ENCODE results near the gene FGD2. TPM values are rescaled to one million over a fixed set of nuclear protein-coding genes. Genes with fewer than 3 reads are reported as not detected.

FGD2 gene
- total and polyA plus RNA-seq, 9 of the 15 experiments (the other 6 are each of a cell fraction or from before 2014, with no cell fraction given): 0.09 TPM; not detected in 8

GRCh38 chr6:36985417-36985807, 20.0 kb upstream of the FGD2 start (continued):
- TF ChIP-seq CTCFL (IDR thresholded peaks at IDR 0.05; ENCODE audit: borderline replicate concordance, insufficient read depth, low read depth, low read length, poor library complexity, severe bottlenecking): no peak
- TF ChIP-seq ZNF41 (CRISPR knock-in tag; conservative IDR thresholded peaks at IDR 0.05): no peak
- TF ChIP-seq IRF2 (CRISPR knock-in tag; IDR thresholded peaks at IDR 0.05): no peak
- no peak for TF ChIP-seq GABPB2 (CRISPR knock-in tag; conservative IDR thresholded peaks at IDR 0.05)
- no peak for TF ChIP-seq SFPQ (IDR thresholded peaks at IDR 0.05; ENCODE audit: low read depth, low read length)
- no peak for TF ChIP-seq TGIF2 (CRISPR knock-in tag; IDR thresholded peaks at IDR 0.05)
- 0 out of 2 replicates have a peak, but pooled peaks have one; percentile 11 for TF ChIP-seq SMARCA4 (IDR thresholded peaks at IDR 0.05)
- no peak for TF ChIP-seq DEAF1 (CRISPR knock-in tag; IDR thresholded peaks at IDR 0.05)
- no peak for TF ChIP-seq ZNF3 (CRISPR knock-in tag; IDR thresholded peaks at IDR 0.05)
- no peak for TF ChIP-seq ZNF134 (CRISPR knock-in tag; conservative IDR thresholded peaks at IDR 0.05)
- no peak for TF ChIP-seq ELF1 (tag; IDR thresholded peaks at IDR 0.05)
- no peak for TF ChIP-seq SLC30A9 (CRISPR knock-in tag; IDR thresholded peaks at IDR 0.05)
- TF ChIP-seq LEF1 (IDR thresholded peaks at IDR 0.05): no peak
- TF ChIP-seq HCFC1 (IDR thresholded peaks at IDR 0.05; ENCODE audit: low read depth, low read length): no peak
- no peak for TF ChIP-seq ZSCAN29 (IDR thresholded peaks at IDR 0.05)
- 0 out of 2 replicates have a peak, but pooled peaks have one; percentile 22 for TF ChIP-seq PHB2 (IDR thresholded peaks at IDR 0.05; ENCODE audit: low read depth)
- peak; percentile 91 for TF ChIP-seq ZBTB26 (CRISPR knock-in tag; IDR thresholded peaks at IDR 0.05)
- TF ChIP-seq ZNF121 (CRISPR knock-in tag; conservative IDR thresholded peaks at IDR 0.05): no peak
- TF ChIP-seq CHAMP1 (IDR thresholded peaks at IDR 0.05): no peak
- no peak for TF ChIP-seq SRSF7 (optimal IDR thresholded peaks at IDR 0.05; ENCODE audit: low read depth, low read length)
- no peak for TF ChIP-seq SMARCA5 (IDR thresholded peaks at IDR 0.05)
- TF ChIP-seq XRCC3 (IDR thresholded peaks at IDR 0.05): no peak
